ENCODE measurements around the gene ZNF507.
A peak's percentile ranks its signal among the peaks of the same experiment; 100 is the strongest.

GRCh38 chr19:32339988-32340874, 5.2 kb upstream of the ZNF507 start:
- TF ChIP-seq POLR2A (IDR thresholded peaks at IDR 0.05) = no peak
- TF ChIP-seq CTCF (IDR thresholded peaks at IDR 0.05) = peak; percentile 37 to 74 (median 72)
